A673 (cell line): ENCODE data around the gene ZNF81.

Source experiments
- CTCF ChIP-seq: fragments of 300-800, 200-600 bp; sonication (generic); conservative IDR thresholded peaks from 2 replicates; pipeline ENCODE4 v1.5.1; 2017; ENCODE audit warnings: low read depth, mild to moderate bottlenecking, antibody characterized with exemption, low read length, moderate library complexity, mixed read lengths
- EZH2 ChIP-seq: fragments of 200-600 bp; sonication (generic); IDR thresholded peaks from 2 replicates; pipeline ENCODE4 v1.6.1; 2017; ENCODE audit warnings: borderline replicate concordance, low read depth, mild to moderate bottlenecking, mixed read lengths, antibody characterized with exemption, low read length; ENCODE audit not compliant: poor library complexity, severe bottlenecking

GRCh38 chrX:47915886-47916493, 79.3 kb downstream of the ZNF81 start:
- no peak for TF ChIP-seq CTCF
- no peak for TF ChIP-seq EZH2
